HEK293 (cell line): Measurements from ENCODE around the gene PPP2R1B.
"Not testable (repeated sequence)": the region's sequence is repeated elsewhere in the genome, so short reads cannot be mapped to it uniquely, and the experiment has no call there.

ENCODE experiments used
- CTCF ChIA-PET: fragments of 350-600 bp; formaldehyde crosslinking; extraction: SDS; loops from one replicate; lab custom pipeline; 2021; ENCODE audit warnings: antibody characterized with exemption; lab: Yijun Ruan, JAX
- POLR2A ChIA-PET: fragments of 300-600 bp; formaldehyde crosslinking; extraction: SDS; loops from one replicate; lab custom pipeline; 2020; ENCODE audit warnings: antibody characterized with exemption, inconsistent platforms; lab: Yijun Ruan, JAX
- H3K27ac ChIP-seq: fragments of 200-500 bp; sonication (Bioruptor generic); 2 replicates; pipeline ENCODE4 v1.5.1; 2014; ENCODE audit warnings: low read depth, low read length, control low read depth, inconsistent platforms; ENCODE audit errors: extremely low read depth
- H3K36me3 ChIP-seq, 2 experiments: fragments of 200-500 bp in 1 of 2; sonication (Bioruptor generic) in 1 of 2; 1 replicate in 1 of 2; 2 replicates in 1 of 2; pipeline ENCODE4 v1.5.1; 2014 to 2017; ENCODE audit warnings: inconsistent platforms in 2 of 2, low read length in 2 of 2; ENCODE audit not compliant: control insufficient read depth in 2 of 2, insufficient read depth in 1 of 2
- H3K4me1 ChIP-seq: fragments of 200-500 bp; sonication (Bioruptor generic); 2 replicates; pipeline ENCODE4 v1.5.1; 2014; ENCODE audit warnings: mild to moderate bottlenecking, low read length, inconsistent platforms; ENCODE audit not compliant: control insufficient read depth, insufficient read depth
- H3K4me3 ChIP-seq: 2 replicates; pipeline ENCODE4 v1.5.1; 2011; ENCODE audit warnings: low read depth, mild to moderate bottlenecking, control low read depth, low read length, moderate library complexity
- H3K9me3 ChIP-seq: fragments of 200-500 bp; sonication (Bioruptor generic); 2 replicates; pipeline ENCODE4 v1.5.1; 2014; ENCODE audit warnings: low read depth, low read length, inconsistent platforms; ENCODE audit not compliant: control insufficient read depth, insufficient read depth
- CTCF ChIP-seq: fragments of 450-650 bp; formaldehyde crosslinking; IDR thresholded peaks from 2 replicates; pipeline ENCODE4 v1.5.1; 2016; ENCODE audit warnings: missing biosample characterization, missing genetic modification characterization
- GLI4 ChIP-seq: fragments of 450-650 bp; formaldehyde crosslinking; IDR thresholded peaks from 2 replicates; pipeline ENCODE4 v1.5.1; 2016; ENCODE audit warnings: missing biosample characterization, missing genetic modification characterization
- PRDM6 ChIP-seq: fragments of 450-650 bp; formaldehyde crosslinking; IDR thresholded peaks from 2 replicates; pipeline ENCODE4 v1.5.1; 2017; ENCODE audit warnings: missing biosample characterization, missing genetic modification characterization
- RBAK ChIP-seq: fragments of 450-650 bp; formaldehyde crosslinking; IDR thresholded peaks from 2 replicates; pipeline ENCODE4 v1.5.1; 2016; ENCODE audit warnings: missing biosample characterization, missing genetic modification characterization
- ZNF121 ChIP-seq: fragments of 450-650 bp; formaldehyde crosslinking; IDR thresholded peaks from 2 replicates; pipeline ENCODE4 v1.5.1; 2016; ENCODE audit warnings: missing biosample characterization, missing genetic modification characterization
- ZNF132 ChIP-seq: fragments of 450-650 bp; formaldehyde crosslinking; IDR thresholded peaks from 2 replicates; pipeline ENCODE4 v1.5.1; 2017; ENCODE audit warnings: missing biosample characterization, missing genetic modification characterization, borderline replicate concordance
- ZNF350 ChIP-seq: fragments of 450-650 bp; formaldehyde crosslinking; IDR thresholded peaks from 2 replicates; pipeline ENCODE4 v1.5.0; 2017; ENCODE audit warnings: missing biosample characterization, mild to moderate bottlenecking, missing genetic modification characterization
- ZNF354C ChIP-seq: fragments of 450-650 bp; formaldehyde crosslinking; IDR thresholded peaks from 2 replicates; pipeline ENCODE4 v1.5.1; 2016; ENCODE audit warnings: missing biosample characterization, missing genetic modification characterization, low read depth, borderline replicate concordance
- ZNF366 ChIP-seq: fragments of 450-650 bp; formaldehyde crosslinking; conservative IDR thresholded peaks from 2 replicates; pipeline ENCODE4 v1.5.1; 2016; ENCODE audit warnings: missing biosample characterization, missing genetic modification characterization
- ZNF404 ChIP-seq: fragments of 450-650 bp; formaldehyde crosslinking; IDR thresholded peaks from 2 replicates; pipeline ENCODE4 v1.5.1; 2017; ENCODE audit warnings: missing biosample characterization, missing genetic modification characterization
- ZNF555 ChIP-seq: fragments of 450-650 bp; formaldehyde crosslinking; conservative IDR thresholded peaks from 2 replicates; pipeline ENCODE4 v1.5.1; 2017; ENCODE audit warnings: missing biosample characterization, mild to moderate bottlenecking, missing genetic modification characterization, inconsistent platforms
- ZNF621 ChIP-seq: fragments of 450-650 bp; formaldehyde crosslinking; IDR thresholded peaks from 2 replicates; pipeline ENCODE4 v1.5.1; 2017; ENCODE audit warnings: missing biosample characterization, missing genetic modification characterization
- ZNF645 ChIP-seq: fragments of 450-650 bp; formaldehyde crosslinking; IDR thresholded peaks from 2 replicates; pipeline ENCODE4; 2016; ENCODE audit warnings: missing biosample characterization, missing genetic modification characterization
- ZNF777 ChIP-seq: fragments of 450-650 bp; formaldehyde crosslinking; IDR thresholded peaks from 2 replicates; pipeline ENCODE4 v1.5.1; 2017; ENCODE audit warnings: missing biosample characterization, missing genetic modification characterization, borderline replicate concordance
- ZSCAN18 ChIP-seq: fragments of 450-650 bp; formaldehyde crosslinking; IDR thresholded peaks from 2 replicates; pipeline ENCODE4 v1.5.1; 2016; ENCODE audit warnings: missing biosample characterization, missing genetic modification characterization

Gene PPP2R1B

GRCh38 chr11:111774955-111775710 is 8.9 kb upstream of the PPP2R1B start:
- POLR2A ChIA-PET = no interaction called here

GRCh38 chr11:111772535-111772934 is 6.3 kb upstream of the PPP2R1B start:
- no peak overlapping the region for H3K4me3 ChIP-seq
- TF ChIP-seq GLI4 (tag by site-specific recombination) = no peak
- TF ChIP-seq ZNF621 = no peak
- TF ChIP-seq ZNF645 (tag by site-specific recombination) = no peak
- TF ChIP-seq ZNF132 (tag by site-specific recombination) = no peak
- no peak for TF ChIP-seq ZNF404
- TF ChIP-seq ZNF354C = no peak
- no peak for TF ChIP-seq CTCF (tag by site-specific recombination)
- TF ChIP-seq ZNF350 (tag by site-specific recombination) = no peak
- no peak for TF ChIP-seq ZNF366 (tag by site-specific recombination)
- TF ChIP-seq ZNF555 (tag by site-specific recombination) = no peak
- no peak for TF ChIP-seq PRDM6
- no peak for TF ChIP-seq ZSCAN18 (tag by site-specific recombination)
- no peaks in the 10 kb centered on the region for H3K36me3 ChIP-seq
- H3K9me3 ChIP-seq = no peaks in the 10 kb centered on the region
- no peaks in the 10 kb centered on the region for H3K4me1 ChIP-seq
- CTCF ChIA-PET = interaction anchor here (0.8 to 2.2 kb wide), 2 partner anchors 167 to 170 kb away, joined by 3 to 12 read pairs; no protein-coding TSS in a partner anchor
- H3K27ac ChIP-seq = no peak overlapping the region
- POLR2A ChIA-PET = no interaction called here

More at GRCh38 chr11:111774955-111775710, 8.9 kb upstream of the PPP2R1B start:
- Histone ChIP-seq H3K4me1 (no peaks in the 10 kb centered on the region), H3K36me3 (no peaks in the 10 kb centered on the region)
- TF ChIP-seq RBAK (tag by site-specific recombination) = no peak
- peak; percentile 42; the same call in 1 of the 2 replicates for TF ChIP-seq ZNF121 (tag by site-specific recombination)
- no peak for TF ChIP-seq ZNF777 (tag by site-specific recombination)
- TF ChIP-seq, all 188 proteins: peak for 1
- Histone ChIP-seq H3K27ac (no peak overlapping the region), H3K9me3 (no peaks in the 10 kb centered on the region), H3K4me3 (no peak overlapping the region)
- CTCF ChIA-PET = interaction anchor here (0.5 to 5.3 kb wide), 5 partner anchors 171 to 346 kb away, joined by 3 to 38 read pairs (median 6); no protein-coding TSS in a partner anchor

GRCh38 chr11:111771205-111771604 is 5.0 kb upstream of the PPP2R1B start:
- H3K9me3 ChIP-seq, POLR2A ChIA-PET, H3K27ac ChIP-seq, H3K4me1 ChIP-seq, H3K36me3 ChIP-seq, H3K4me3 ChIP-seq: not testable (repeated sequence)
- CTCF ChIA-PET = interaction anchor here (1.1 kb wide), 1 partner anchor 49 kb away, joined by 6 read pairs; no protein-coding TSS in a partner anchor
